AML-193 (cell line): ENCODE data around the gene MVB12B.
A peak's percentile ranks its signal among the peaks of the same experiment; 100 is the strongest.

ENCODE experiments used
- DNase-seq, 2 experiments: peaks; one replicate each; lab custom pipeline; 2025; lab: John Stamatoyannopoulos, UW

Gene MVB12B

GRCh38 chr9:126331964-126332748 is 5.5 kb downstream of the MVB12B start:
- DNase-seq, result no peak

GRCh38 chr9:126334721-126335621 is 8.3 kb downstream of the MVB12B start:
- DNase-seq, result no peak

GRCh38 chr9:126335837-126336735 is 9.5 kb downstream of the MVB12B start:
- no peak for DNase-seq

- no peak for DNase-seq
Measured at GRCh38 chr9:126336736-126337325, 10.2 kb downstream of the MVB12B start.

- DNase-seq, result no peak
Measured at GRCh38 chr9:126337729-126338372, 11.2 kb downstream of the MVB12B start.

- DNase-seq, result peak in 1 of 2 experiments; percentile 6
Measured at GRCh38 chr9:126338945-126339344, 12.3 kb downstream of the MVB12B start.

GRCh38 chr9:126341426-126341825 is 14.8 kb downstream of the MVB12B start:
- no peak for DNase-seq

- no peak for DNase-seq
Measured at GRCh38 chr9:126341902-126342301, 15.3 kb downstream of the MVB12B start.

- no peak for DNase-seq
Measured at GRCh38 chr9:126342621-126343031, 16.0 kb downstream of the MVB12B start.

GRCh38 chr9:126343271-126343700 is 16.7 kb downstream of the MVB12B start:
- no peak for DNase-seq

- no peak for DNase-seq
Measured at GRCh38 chr9:126346031-126346430, 19.4 kb downstream of the MVB12B start.

- no peak for DNase-seq
Measured at GRCh38 chr9:126347093-126347492, 20.5 kb downstream of the MVB12B start.

- no peak for DNase-seq
Measured at GRCh38 chr9:126347911-126348760, 21.5 kb downstream of the MVB12B start.

GRCh38 chr9:126348911-126349550 is 22.4 kb downstream of the MVB12B start:
- DNase-seq, result no peak

- no peak for DNase-seq
Measured at GRCh38 chr9:126354887-126355770, 28.5 kb downstream of the MVB12B start.

- DNase-seq, result no peak
Measured at GRCh38 chr9:126357074-126357473, 30.4 kb downstream of the MVB12B start.

- no peak for DNase-seq
Measured at GRCh38 chr9:126360073-126360472, 33.4 kb downstream of the MVB12B start.

GRCh38 chr9:126361810-126362238 is 35.2 kb downstream of the MVB12B start:
- no peak for DNase-seq
